H1 (cell line): ENCODE results near the gene PLEKHA1. TPM values are rescaled to one million over a fixed set of nuclear protein-coding genes. Genes with fewer than 3 reads are reported as not detected.

Experiments
- CBX5 ChIP-seq: fragments of 300-800, 300-1000 bp; sonication (generic); IDR thresholded peaks from 2 replicates; pipeline ENCODE4 v1.7.1; 2016; ENCODE audit warnings: antibody characterized with exemption, low read length, low read depth
- POLR2A ChIP-seq, 2 experiments: IDR thresholded peaks; 1 replicate in 1 of 2; 2 replicates in 1 of 2; pipeline ENCODE4 v1.6.1; 2011; ENCODE audit warnings: low read depth in 2 of 2, low read length in 2 of 2, mild to moderate bottlenecking in 2 of 2; ENCODE audit errors: control extremely low read depth in 1 of 2
- TAF1 ChIP-seq: IDR thresholded peaks from 2 replicates; pipeline ENCODE4 v1.6.1; 2011; ENCODE audit warnings: mild to moderate bottlenecking, low read depth, low read length
- TAF7 ChIP-seq: optimal IDR thresholded peaks from 2 replicates; pipeline ENCODE3; 2011; ENCODE audit warnings: low read depth, mild to moderate bottlenecking, inconsistent platforms, low read length, moderate library complexity, borderline replicate concordance
- polyA plus RNA-seq, 7 experiments: library from polyadenylated mRNA; depleted of rRNA in 3 of 7; stranded (reverse) in 5 of 7; unstranded in 2 of 7; fragments of >200 nt in 5 of 7; fragments of 200-250 nt in 2 of 7; gene quantifications; 1 replicate in 5 of 7; 2 replicates in 1 of 7; 4 replicates in 1 of 7; pipeline versions ENCODE4 v1.2.1 to v1.2.3, GENCODE V29; 2011 to 2013; ENCODE audit warnings: missing spikeins in 2 of 7, mixed read lengths in 2 of 7
- total RNA-seq: library from RNA; stranded (reverse); fragmentation: NEBNext Ultra II Directional; extraction: Animal tissue kit (Norgen Biotek cat#: 25700); gene quantifications from 2 replicates; pipeline ENCODE4 v1.2.1, GENCODE V29; 2021

Gene PLEKHA1
- total and polyA plus RNA-seq, 2 of the 8 experiments (the other 6 are each of a cell fraction or from before 2014, with no cell fraction given) = 15.6 to 39.7 TPM

DNA sequence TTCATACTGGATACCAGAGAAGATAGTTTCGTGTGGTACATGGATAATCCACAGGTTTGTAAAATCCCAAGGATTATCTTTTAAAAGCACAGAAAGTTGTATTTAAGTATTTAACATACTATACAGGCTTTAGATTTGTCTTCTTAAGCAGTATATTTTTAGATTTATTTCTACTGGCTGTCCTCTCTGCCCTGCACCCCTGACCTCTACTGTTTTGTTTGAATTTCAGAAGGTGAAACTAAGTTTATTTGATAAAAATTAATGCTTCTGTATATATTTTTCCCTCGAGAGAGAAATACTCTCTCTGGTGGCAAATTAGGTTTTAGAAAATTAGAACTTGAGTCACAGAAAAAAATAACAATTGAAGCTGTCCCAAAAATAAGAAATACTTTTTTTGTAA, 18.8 kb downstream of the PLEKHA1 start (continued):
- TF ChIP-seq CBX5 (no peak), POLR2A (IDR thresholded peaks at IDR 0.05; ENCODE audit: control extremely low read depth in 1 of 2, low read depth in 2 of 2, low read length in 2 of 2) (no peak), TAF1 (no peak), TAF7 (no peak)
- TF ChIP-seq, all 59 proteins: peak for 0
